ENCODE measurements around the gene NAV3. TPM values are rescaled to one million over a fixed set of nuclear protein-coding genes. Genes with fewer than 3 reads are reported as not detected.

Gene NAV3
- total and polyA plus RNA-seq, 2 of the 4 experiments (the other 2 are of a cell fraction): 25.5 to 106 TPM

GRCh38 chr12:77996670-77997069 lies 166.0 kb downstream of the NAV3 start:
- no peak overlapping the region for H2AK9ac ChIP-seq (replicated peaks; ENCODE audit: low read depth, low read length, poor library complexity)
- H3K9me1 ChIP-seq (ENCODE audit: insufficient read depth, low read length): peaks cover 3% of the 10 kb centered on the region; the same call in 1 of the 2 replicates
- H2BK20ac ChIP-seq (ENCODE audit: low read depth, low read length): no peak overlapping the region
- no peak overlapping the region for H3K4ac ChIP-seq (ENCODE audit: low read depth, low read length)
- no peaks in the 10 kb centered on the region; the same call in 1 of the 2 replicates for H3K4me1 ChIP-seq (ENCODE audit: control insufficient read depth, insufficient read depth, low read length)
- H2AK5ac ChIP-seq (ENCODE audit: low read depth, low read length): no peak overlapping the region
- no peak overlapping the region for H3K23ac ChIP-seq (ENCODE audit: low read depth, low read length)
- no peak for TF ChIP-seq USF2 (IDR thresholded peaks at IDR 0.05; ENCODE audit: low read depth, low read length)
- no peak for TF ChIP-seq FOS (IDR thresholded peaks at IDR 0.05; ENCODE audit: low read depth, low read length)
- no peak for TF ChIP-seq RFX5 (IDR thresholded peaks at IDR 0.05; ENCODE audit: low read depth, low read length)
- no peak for TF ChIP-seq BHLHE40 (IDR thresholded peaks at IDR 0.05; ENCODE audit: low read depth, low read length)
- TF ChIP-seq NFE2L2 (IDR thresholded peaks at IDR 0.05; ENCODE audit: low read depth, low read length): no peak
- TF ChIP-seq ELK1 (IDR thresholded peaks at IDR 0.05; ENCODE audit: borderline replicate concordance, low read depth, low read length): no peak
- no peak overlapping the region for H3K4me3 ChIP-seq (ENCODE audit: insufficient read depth, low read depth, low read length)
- ATAC-seq (ENCODE audit: low read depth): no peak
- in situ Hi-C loops (cut with MboI; ENCODE audit: low sequenced_read_pairs): no loop called here
- peaks cover 8 to 26% of the 10 kb centered on the region in 2 experiments for H3K79me1 ChIP-seq (ENCODE audit: low read depth in 1 of 2, low read length in 2 of 2)
- H3K9me3 ChIP-seq (ENCODE audit: control insufficient read depth, insufficient read depth, low read length): no peaks in the 10 kb centered on the region
- no peak overlapping the region for H2AFZ ChIP-seq (replicated peaks; ENCODE audit: low read length, poor library complexity)
- peak overlapping the region; percentile 13 for H2BK5ac ChIP-seq (ENCODE audit: low read depth, low read length, poor library complexity, severe bottlenecking)
- dilution Hi-C loops (cut with HindIII; ENCODE audit: low sequenced_read_pairs, unreplicated experiment): no loop called here
- no peaks in the 10 kb centered on the region; the same call in none of the 2 replicates for H4K20me1 ChIP-seq (ENCODE audit: insufficient read depth, low read length)
- no peaks in the 10 kb centered on the region for H3K27me3 ChIP-seq (ENCODE audit: control insufficient read depth, insufficient read depth, low read length)
- no peak for DNase-seq
- no peak overlapping the region for H2BK120ac ChIP-seq (ENCODE audit: low read depth, low read length)
- H3K14ac ChIP-seq (replicated peaks; ENCODE audit: low read depth, low read length): no peak overlapping the region
- H3K4me2 ChIP-seq (ENCODE audit: low read depth, low read length): no peak overlapping the region
- H3K9ac ChIP-seq (ENCODE audit: low read depth, low read length): no peak overlapping the region
- no peak overlapping the region for H4K91ac ChIP-seq (ENCODE audit: insufficient read depth, low read depth, low read length)
- H4K8ac ChIP-seq (ENCODE audit: low read depth in 2 of 2, low read length in 2 of 2): no peak overlapping the region
- 100% methylated on average over 1 of the region's 4 CpGs; no CpG with 5 or more reads in 1 of the 2 experiments for WGBS, 2 experiments (ENCODE audit: extremely low coverage in 2 of 2, insufficient read length in 1 of 2)
- POLR2A ChIA-PET (ENCODE audit: unreplicated experiment): no interaction called here
- no peak overlapping the region for H2BK15ac ChIP-seq (ENCODE audit: low read depth, low read length)
- no peak overlapping the region for H3K27ac ChIP-seq (ENCODE audit: insufficient read depth, low read length)
- intact Hi-C loops (cut with micrococcal nuclease): no loop called here
- peaks cover 1% of the 10 kb centered on the region; the same call in 1 of the 2 replicates for H3K36me3 ChIP-seq (ENCODE audit: control insufficient read depth, insufficient read depth, low read length)
- CTCF ChIA-PET: no interaction called here
- H3K18ac ChIP-seq (ENCODE audit: low read depth, low read length): no peak overlapping the region
- no peak overlapping the region for H4K5ac ChIP-seq (ENCODE audit: low read depth, low read length)
- H3K56ac ChIP-seq (ENCODE audit: extremely low read depth, insufficient read depth, low read length): no peak overlapping the region
- BruUV-seq (replicated peaks): no TSS peak

Measured in IMR-90 (cell line).